Stimulated activated CD4-positive, alpha-beta T cell treated with anti-CD3 and anti-CD28 coated beads, Interleukin-1b, Interleukin-23, amount 100 ng/mL, for 4 hours (primary cell): ENCODE measurements around the gene TMEM181.
"Not testable (repeated sequence)": the region's sequence is repeated elsewhere in the genome, so short reads cannot be mapped to it uniquely, and the experiment has no call there.

Experiments used
- DNase-seq, 2 donors: peaks; one replicate each; pipeline ENCODE4 v3.0.0-alpha.2; 2020; ENCODE audit warnings: low read depth in 2 of 2

The TMEM181 gene

DNA sequence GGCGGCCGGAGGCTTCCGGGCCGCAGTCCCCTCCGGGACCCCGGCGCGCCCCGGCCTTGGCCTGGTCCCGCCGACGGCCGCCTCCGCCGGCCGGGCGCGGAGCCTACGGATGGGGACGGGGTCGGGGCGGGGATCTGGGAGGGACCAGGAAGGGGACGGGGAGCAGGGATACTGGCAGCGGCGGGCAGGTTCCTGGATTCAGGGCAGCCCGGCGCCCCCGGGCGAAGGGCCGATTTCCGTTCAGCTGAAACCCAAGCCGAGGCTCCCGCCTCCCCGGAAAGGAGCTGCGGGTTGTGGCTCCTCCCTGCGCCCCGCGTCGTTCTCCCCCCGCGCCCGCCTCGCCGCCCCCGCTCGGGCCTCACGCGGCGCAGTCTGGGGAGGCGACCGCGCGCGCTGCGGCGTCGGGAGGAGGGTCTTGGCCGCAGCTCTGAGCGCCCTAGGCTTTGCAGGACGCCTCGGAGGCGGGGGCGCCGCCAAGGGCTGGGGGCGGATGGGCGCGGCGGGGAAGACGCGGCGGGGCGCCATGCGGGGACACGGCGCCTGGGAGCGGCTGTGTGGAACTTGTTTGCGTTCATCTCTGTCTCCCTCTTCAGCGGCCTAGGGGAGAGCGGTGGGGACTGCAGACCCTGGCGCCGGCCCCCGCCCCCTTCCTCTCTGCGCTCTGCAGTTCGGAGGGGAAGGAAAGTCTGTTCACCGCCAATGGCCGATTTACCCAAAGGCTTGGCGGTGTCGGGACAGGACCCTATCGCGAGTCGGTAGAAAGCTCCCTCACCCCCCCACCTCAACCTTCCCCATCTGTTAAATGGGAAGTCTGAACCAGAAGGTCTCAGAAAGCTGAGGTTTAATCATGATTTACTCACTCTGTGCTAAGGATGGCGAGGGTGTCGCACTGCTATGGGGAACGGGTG lies 22.7 kb upstream of the TMEM181 start:
- DNase-seq: peak in 1 of 2 donors; percentile 19

- no peak for DNase-seq
Observed at GRCh38 chr6:158538741-158539140, 21.1 kb upstream of the TMEM181 start.

GRCh38 chr6:158539413-158539812 lies 20.5 kb upstream of the TMEM181 start:
- DNase-seq: no peak

- no peak for DNase-seq
Observed at GRCh38 chr6:158539881-158540280, 20.0 kb upstream of the TMEM181 start.

GRCh38 chr6:158543606-158544185 lies 16.2 kb upstream of the TMEM181 start:
- no peak for DNase-seq

DNA sequence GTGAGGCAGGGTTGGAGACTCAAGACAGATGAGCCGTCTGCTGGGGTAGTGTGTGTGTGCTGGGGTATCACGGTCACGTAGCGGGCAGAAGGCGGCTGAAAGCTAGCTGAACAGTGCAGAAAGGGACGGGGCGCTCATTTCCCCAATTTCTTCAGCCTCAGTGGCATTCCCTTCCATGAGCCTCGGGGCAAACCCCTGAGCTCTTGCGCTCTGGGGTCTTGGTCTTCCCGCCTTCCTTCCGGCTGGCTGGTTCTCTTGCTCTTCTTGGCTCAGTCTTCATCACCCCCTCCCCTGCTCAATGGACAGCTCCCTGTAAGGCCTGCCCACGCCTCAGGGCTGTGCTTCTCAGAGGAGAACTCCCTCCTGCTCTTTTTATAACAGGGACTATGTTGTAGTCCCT lies 15.5 kb upstream of the TMEM181 start:
- no peak for DNase-seq

DNA sequence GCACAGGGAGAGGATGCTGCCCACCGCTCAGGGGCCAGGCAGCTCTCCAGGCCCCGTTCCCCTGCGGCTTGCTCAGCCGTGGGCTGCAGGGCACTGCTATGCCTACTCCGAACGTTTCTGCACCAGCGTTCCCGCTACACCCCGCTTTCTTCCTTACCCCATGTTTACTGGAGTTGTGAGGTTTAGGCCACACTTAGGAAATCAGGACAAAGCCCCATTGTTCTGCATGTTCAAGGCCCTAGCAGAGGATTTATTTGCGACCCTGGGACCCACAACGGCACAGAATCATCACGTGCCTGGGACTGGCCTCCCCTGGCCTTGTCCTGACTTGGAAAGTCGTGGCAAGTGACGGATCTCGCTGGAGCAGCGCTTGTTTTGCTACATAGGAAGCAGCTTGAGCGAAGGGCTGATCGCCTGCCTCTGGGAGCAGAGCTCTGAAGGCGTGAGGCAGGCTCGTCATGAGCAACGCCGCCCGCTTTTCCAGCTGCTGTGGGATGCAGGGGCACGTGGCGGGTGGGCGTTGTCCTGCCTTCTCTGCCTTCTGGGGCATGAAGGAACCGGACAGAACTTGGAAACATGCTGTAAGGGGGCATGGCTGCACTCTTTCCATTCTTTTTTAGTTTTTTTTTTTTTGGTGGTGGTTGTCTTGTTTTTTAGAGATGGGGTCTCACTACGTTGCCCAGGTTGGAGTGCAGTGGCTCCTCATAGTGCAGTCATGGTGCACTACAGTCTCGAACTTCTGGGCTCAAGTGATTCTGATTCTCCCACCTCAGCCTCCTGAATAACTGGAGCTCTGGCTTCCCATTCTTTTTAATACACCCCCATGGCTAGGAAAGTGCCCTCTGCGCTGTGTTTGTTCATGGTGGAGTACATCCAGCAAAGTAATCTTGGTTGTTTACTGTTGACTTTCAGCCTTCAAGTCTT lies 14.6 kb upstream of the TMEM181 start:
- DNase-seq: no peak

DNA sequence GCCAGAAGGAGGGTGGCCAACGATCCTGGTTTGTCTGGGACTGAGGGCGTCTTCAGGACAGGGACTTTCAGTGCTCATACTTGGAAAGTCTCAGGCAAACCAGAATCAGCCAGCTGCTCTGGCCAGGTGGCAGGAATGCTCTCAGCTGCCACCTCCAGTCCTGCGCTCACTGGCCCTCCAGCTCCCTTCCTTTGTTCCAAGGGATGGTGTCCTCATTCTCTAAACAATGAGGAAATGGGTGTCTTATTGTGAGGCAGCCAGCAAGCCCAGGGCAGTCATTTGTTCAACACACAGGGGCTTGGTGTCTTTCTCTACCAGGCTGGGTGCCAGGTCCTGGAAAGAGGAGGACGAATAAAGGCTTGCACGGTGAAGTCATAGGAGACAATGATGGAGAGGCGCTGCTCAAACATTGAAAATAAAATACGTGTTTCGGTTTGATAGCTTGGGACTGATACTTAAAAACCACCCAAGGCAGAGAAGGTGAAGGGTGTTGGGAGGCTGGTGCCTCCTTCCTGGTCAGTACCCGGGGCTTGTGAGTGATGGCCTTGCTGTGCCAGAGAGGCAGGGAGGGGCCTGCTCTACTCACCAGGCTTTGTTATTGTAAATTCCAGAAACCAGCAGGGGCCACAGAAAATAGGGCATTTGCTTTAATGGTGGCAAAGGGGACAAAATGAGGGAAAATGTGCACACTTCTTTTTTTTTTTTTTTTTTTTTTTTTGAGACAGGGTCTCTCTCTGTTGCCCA lies 11.3 kb upstream of the TMEM181 start:
- no peak for DNase-seq

DNA sequence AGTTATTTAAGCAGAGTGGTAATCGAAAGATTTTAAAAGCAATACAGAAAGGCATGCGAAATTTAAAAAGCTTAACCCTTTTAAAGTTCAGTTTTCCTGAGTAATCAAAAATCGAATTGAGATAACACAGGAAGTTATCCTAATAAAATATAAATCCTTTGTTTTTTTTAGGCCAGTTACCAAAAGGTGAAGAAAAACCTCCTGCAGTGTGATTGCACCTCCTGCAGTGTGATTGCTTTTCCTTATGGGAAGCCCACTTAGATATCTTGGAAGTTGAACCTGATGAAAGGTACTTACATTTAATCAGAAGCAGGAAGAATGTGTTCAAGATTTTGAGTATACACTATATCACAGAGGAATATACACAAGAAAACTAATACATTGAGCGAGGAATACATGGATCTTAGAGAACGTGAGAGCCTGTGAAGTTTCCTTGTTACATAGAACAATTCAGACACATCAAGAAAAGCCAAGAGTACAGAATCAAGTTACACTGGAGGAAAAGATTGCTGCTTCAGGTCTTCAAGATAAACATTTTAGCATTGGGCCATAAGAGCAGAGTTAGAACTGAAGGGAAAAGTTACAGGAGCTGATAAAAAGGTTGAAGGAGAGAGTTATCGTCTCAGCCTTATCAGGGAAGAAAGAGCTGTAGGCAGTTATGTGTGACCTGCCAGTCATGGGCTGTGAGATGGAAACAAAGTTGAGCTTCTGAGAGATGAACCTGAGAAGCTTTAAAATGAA lies 7.7 kb upstream of the TMEM181 start:
- no peak for DNase-seq

DNA sequence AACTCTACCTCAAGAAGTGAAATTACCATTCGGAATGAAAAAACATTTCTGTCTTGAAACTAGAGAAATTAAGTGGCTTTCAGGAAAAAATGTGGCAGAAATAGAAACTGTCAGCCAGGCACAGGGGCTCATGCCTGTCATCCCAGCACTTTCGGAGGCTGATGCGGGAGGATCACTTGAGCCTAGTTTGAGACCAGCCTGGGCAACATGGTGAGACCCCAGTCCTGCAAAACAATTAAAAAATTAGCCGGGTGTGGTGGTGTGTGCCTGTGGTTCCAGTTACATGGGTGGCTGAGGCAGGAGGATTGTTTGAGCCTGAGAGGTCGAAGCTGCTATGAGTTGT lies 7.1 kb upstream of the TMEM181 start:
- DNase-seq: no peak

GRCh38 chr6:158554611-158555361 lies 5.1 kb upstream of the TMEM181 start:
- DNase-seq: no peak

- DNase-seq: no peak
Observed at GRCh38 chr6:158556113-158556512, 3.8 kb upstream of the TMEM181 start.

GRCh38 chr6:158557110-158557509 lies 2.8 kb upstream of the TMEM181 start:
- DNase-seq: not testable (repeated sequence)

DNA sequence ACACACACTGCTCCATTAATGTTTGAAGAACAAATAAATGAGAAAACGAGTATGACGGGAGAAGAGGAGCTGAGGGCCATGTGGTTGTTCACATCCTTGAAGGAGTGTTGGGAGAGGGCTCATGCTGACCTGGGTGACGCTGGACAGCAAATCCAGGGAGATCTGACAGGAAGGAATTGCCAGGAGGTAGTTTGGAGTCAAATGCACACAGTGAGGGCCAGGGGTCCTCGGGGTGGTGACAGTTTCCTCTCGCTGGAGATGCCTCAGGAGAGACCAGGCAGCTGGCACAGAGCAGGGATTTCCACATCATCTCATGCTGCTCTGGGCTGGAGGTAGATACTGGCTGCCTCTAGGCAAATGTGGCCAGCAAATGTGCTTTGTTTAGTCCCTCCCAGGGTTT lies 2.0 kb upstream of the TMEM181 start:
- no peak for DNase-seq

DNA sequence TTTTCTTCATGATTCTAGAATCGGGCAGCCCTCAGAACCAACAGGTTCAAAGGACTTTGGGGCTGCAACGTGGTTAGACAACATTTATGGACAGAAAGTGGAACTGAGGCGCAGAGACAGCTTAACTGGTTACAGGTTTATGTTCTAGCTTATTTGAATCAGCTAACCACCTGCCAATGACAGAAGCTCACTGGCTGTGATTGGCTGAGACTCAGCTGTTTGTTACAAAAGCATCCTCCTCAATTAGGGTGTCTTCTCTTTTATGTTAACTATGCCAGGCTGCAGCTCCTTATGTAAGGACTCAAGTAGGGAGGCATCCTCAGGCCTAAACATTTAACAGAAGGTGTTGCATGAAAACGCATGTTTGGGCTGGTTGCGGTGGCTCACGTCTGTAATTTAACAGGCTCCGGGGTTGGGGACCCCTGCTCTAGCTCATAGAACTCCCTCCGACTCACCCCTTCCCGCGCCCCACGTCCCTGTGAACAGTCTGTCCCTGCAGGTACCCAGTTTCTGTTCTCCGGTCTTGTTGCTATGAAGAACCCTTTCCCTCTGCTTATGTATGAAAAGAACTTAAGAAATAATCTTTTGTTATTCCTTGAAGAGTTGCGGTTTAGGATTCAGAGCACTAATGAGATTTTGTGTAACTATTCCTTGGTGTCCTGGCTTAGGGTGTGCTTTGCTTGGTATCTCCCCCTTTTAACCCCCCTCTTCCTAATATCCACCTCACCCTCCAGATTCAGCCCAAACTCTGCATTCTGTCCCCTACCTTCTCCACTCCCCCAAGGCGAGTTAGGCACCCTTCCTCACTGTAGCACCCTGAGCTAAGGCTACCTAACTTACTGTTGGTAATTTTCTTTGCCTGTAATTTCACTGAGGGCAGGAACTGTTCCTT lies 1.2 kb upstream of the TMEM181 start:
- DNase-seq: no peak

- DNase-seq: no peak
Observed at GRCh38 chr6:158559338-158559894, 475 bp upstream of the TMEM181 start.

DNA sequence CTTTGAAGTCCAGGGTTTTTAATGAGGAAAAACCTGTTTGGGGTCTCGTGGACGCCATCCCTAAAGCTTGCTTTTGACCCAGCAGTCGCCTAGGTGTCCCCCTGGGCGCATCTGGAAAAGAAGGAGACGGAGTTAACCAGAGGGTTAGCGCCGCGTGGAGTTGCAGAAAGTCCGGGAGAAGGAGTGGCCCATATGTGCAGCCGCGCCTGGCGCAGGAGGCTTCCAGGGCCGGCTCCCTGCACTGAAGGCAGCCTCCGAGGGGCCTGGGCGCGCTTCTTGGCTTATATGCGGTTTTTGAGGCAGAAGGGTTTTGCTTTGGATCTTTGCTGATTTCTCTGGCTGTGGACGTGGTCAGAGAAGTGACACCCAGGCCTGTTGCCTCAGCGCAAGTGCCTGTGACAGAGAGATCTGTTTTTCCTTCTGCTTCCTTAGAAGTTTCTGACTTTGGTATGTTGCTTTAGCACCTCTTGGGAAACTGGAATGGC lies 987 bp downstream of the TMEM181 start:
- no peak for DNase-seq

DNA sequence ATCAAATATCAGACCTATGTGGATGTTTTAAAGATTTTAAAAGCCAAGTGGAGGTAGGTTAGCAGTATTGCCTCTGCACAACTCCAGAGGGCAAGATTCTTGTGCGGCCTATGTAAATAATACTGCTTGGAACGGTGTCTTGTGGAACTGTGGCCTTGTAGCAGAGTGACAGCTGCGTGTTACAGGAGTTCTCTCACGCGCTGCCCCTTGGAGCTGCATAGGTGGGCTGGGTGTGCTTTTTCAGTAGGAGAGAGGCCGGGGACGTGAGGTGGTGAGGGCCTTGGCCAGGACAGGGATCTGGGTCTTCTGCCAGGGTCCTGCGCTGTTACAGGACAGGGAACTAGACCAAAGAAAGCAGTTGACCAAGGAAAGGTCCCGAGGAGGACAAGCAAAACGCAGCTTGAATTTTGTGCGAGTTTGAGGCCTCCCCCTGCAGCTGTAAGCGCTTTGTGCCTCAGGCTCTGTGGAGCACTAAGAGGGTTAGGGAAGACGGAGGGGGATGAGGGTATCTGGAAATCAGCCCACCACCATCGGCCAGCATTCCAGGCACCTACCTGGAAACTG lies 1.5 kb downstream of the TMEM181 start:
- no peak for DNase-seq
